IPS-20b (cell line): ENCODE measurements around the gene NIPA2.

Experiments used
- H3K27ac ChIP-seq: one replicate; pipeline ENCODE4 v1.5.1; 2013; ENCODE audit warnings: low read length
- H3K27me3 ChIP-seq: 2 replicates; pipeline ENCODE4 v1.6.1; 2013; ENCODE audit warnings: mild to moderate bottlenecking, low read length, inconsistent platforms; ENCODE audit not compliant: insufficient read depth
- H3K36me3 ChIP-seq: 2 replicates; pipeline ENCODE4 v1.6.1; 2013; ENCODE audit warnings: low read depth, mild to moderate bottlenecking, inconsistent platforms, low read length, moderate library complexity; ENCODE audit not compliant: insufficient read depth
- H3K4me1 ChIP-seq: 2 replicates; pipeline ENCODE4 v1.6.1; 2013; ENCODE audit warnings: mild to moderate bottlenecking, control low read depth, inconsistent platforms, low read length, moderate library complexity; ENCODE audit not compliant: insufficient read depth
- H3K4me3 ChIP-seq: 2 replicates; pipeline ENCODE4 v1.5.1; 2013; ENCODE audit warnings: mild to moderate bottlenecking, low read length, inconsistent platforms
- H3K9ac ChIP-seq: 2 replicates; pipeline ENCODE4 v1.6.1; 2013; ENCODE audit warnings: low read depth, mild to moderate bottlenecking, inconsistent platforms, low read length, moderate library complexity
- H3K9me3 ChIP-seq: 2 replicates; pipeline ENCODE4 v1.6.1; 2013; ENCODE audit warnings: mild to moderate bottlenecking, low read depth, low read length, inconsistent platforms; ENCODE audit not compliant: insufficient read depth

The NIPA2 gene

GRCh38 chr15:22880068-22880980, 41.9 kb downstream of the NIPA2 start:
- Histone ChIP-seq H3K4me3 (no peak overlapping the region), H3K27me3 (no peaks in the 10 kb centered on the region), H3K36me3 (peaks cover 30% of the 10 kb centered on the region), H3K4me1 (0 out of 2 replicates have a peak, but pooled peaks cover 2% of the 10 kb centered on the region), H3K9ac (no peak overlapping the region), H3K9me3 (no peaks in the 10 kb centered on the region), H3K27ac (no peak overlapping the region)

GRCh38 chr15:22880981-22881738, 42.7 kb downstream of the NIPA2 start:
- Histone ChIP-seq H3K36me3 (peaks cover 27% of the 10 kb centered on the region), H3K9me3 (no peaks in the 10 kb centered on the region), H3K27ac (no peak overlapping the region), H3K27me3 (no peaks in the 10 kb centered on the region), H3K4me1 (0 out of 2 replicates have a peak, but pooled peaks cover 2% of the 10 kb centered on the region), H3K4me3 (no peak overlapping the region), H3K9ac (no peak overlapping the region)

- Histone ChIP-seq H3K36me3 (peaks cover 30% of the 10 kb centered on the region), H3K4me1 (0 out of 2 replicates have a peak, but pooled peaks cover 2% of the 10 kb centered on the region), H3K27me3 (no peaks in the 10 kb centered on the region), H3K9me3 (no peaks in the 10 kb centered on the region), H3K27ac (no peak overlapping the region), H3K4me3 (no peak overlapping the region), H3K9ac (no peak overlapping the region)
Measured at GRCh38 chr15:22881739-22882440, 43.4 kb downstream of the NIPA2 start.

- no peak overlapping the region for H3K9ac ChIP-seq
- no peaks in the 10 kb centered on the region for H3K27me3 ChIP-seq
- H3K36me3 ChIP-seq = peaks cover 31% of the 10 kb centered on the region
- no peak overlapping the region for H3K27ac ChIP-seq
- no peaks in the 10 kb centered on the region for H3K9me3 ChIP-seq
- no peak overlapping the region for H3K4me3 ChIP-seq
- H3K4me1 ChIP-seq = 0 out of 2 replicates have a peak, but pooled peaks cover 2% of the 10 kb centered on the region
Measured at GRCh38 chr15:22883196-22883595, 44.7 kb downstream of the NIPA2 start.

GRCh38 chr15:22884344-22884743, 45.9 kb downstream of the NIPA2 start:
- peaks cover 31% of the 10 kb centered on the region for H3K36me3 ChIP-seq
- no peaks in the 10 kb centered on the region for H3K9me3 ChIP-seq
- H3K4me3 ChIP-seq = no peak overlapping the region
- H3K27ac ChIP-seq = no peak overlapping the region
- no peaks in the 10 kb centered on the region for H3K27me3 ChIP-seq
- 0 out of 2 replicates have a peak, but pooled peaks cover 2% of the 10 kb centered on the region for H3K4me1 ChIP-seq
- H3K9ac ChIP-seq = no peak overlapping the region

- H3K36me3 ChIP-seq = peaks cover 31% of the 10 kb centered on the region
- H3K27ac ChIP-seq = no peak overlapping the region
Measured at GRCh38 chr15:22885120-22885519, 46.7 kb downstream of the NIPA2 start.

GRCh38 chr15:22887157-22887951, 48.9 kb downstream of the NIPA2 start:
- Histone ChIP-seq H3K4me1 (0 out of 2 replicates have a peak, but pooled peaks cover 2% of the 10 kb centered on the region), H3K27me3 (no peaks in the 10 kb centered on the region), H3K9me3 (no peaks in the 10 kb centered on the region), H3K4me3 (no peak overlapping the region), H3K9ac (no peak overlapping the region), H3K27ac (no peak overlapping the region), H3K36me3 (peaks cover 23% of the 10 kb centered on the region)

More at GRCh38 chr15:22885120-22885519, 46.7 kb downstream of the NIPA2 start:
- no peaks in the 10 kb centered on the region for H3K9me3 ChIP-seq
- no peak overlapping the region for H3K4me3 ChIP-seq
- H3K9ac ChIP-seq = no peak overlapping the region
- 0 out of 2 replicates have a peak, but pooled peaks cover 2% of the 10 kb centered on the region for H3K4me1 ChIP-seq
- H3K27me3 ChIP-seq = no peaks in the 10 kb centered on the region

GRCh38 chr15:22888120-22888859, 49.8 kb downstream of the NIPA2 start:
- Histone ChIP-seq H3K9ac (no peak overlapping the region), H3K27me3 (no peaks in the 10 kb centered on the region), H3K36me3 (peaks cover 24% of the 10 kb centered on the region), H3K9me3 (no peaks in the 10 kb centered on the region), H3K27ac (no peak overlapping the region), H3K4me3 (no peak overlapping the region), H3K4me1 (0 out of 2 replicates have a peak, but pooled peaks cover 2% of the 10 kb centered on the region)

- H3K4me1 ChIP-seq = 0 out of 2 replicates have a peak, but pooled peaks cover 2% of the 10 kb centered on the region
- no peak overlapping the region for H3K4me3 ChIP-seq
- H3K27me3 ChIP-seq = no peaks in the 10 kb centered on the region
- no peaks in the 10 kb centered on the region for H3K9me3 ChIP-seq
- H3K36me3 ChIP-seq = peaks cover 31% of the 10 kb centered on the region
- no peak overlapping the region for H3K27ac ChIP-seq
- no peak overlapping the region for H3K9ac ChIP-seq
Measured at GRCh38 chr15:22889146-22889818, 50.8 kb downstream of the NIPA2 start.

- peaks cover 31% of the 10 kb centered on the region for H3K36me3 ChIP-seq
- H3K4me1 ChIP-seq = no peaks in the 10 kb centered on the region
- H3K27ac ChIP-seq = no peak overlapping the region
- no peaks in the 10 kb centered on the region for H3K9me3 ChIP-seq
- no peaks in the 10 kb centered on the region for H3K27me3 ChIP-seq
- no peak overlapping the region for H3K9ac ChIP-seq
- no peak overlapping the region for H3K4me3 ChIP-seq
Measured at GRCh38 chr15:22890296-22890695, 51.8 kb downstream of the NIPA2 start.
